Activated CD4-positive, alpha-beta T cell treated with anti-CD3 and anti-CD28 coated beads, Interleukin-10, Interleukin-2, amounts not matched to agents 100 ng/mL and 50 ng/mL, durations not matched to agents 16 hours and 8 hours (primary cell): ENCODE results near the gene INO80.
"Not testable (repeated sequence)": the region's sequence is repeated elsewhere in the genome, so short reads cannot be mapped to it uniquely, and the experiment has no call there.

ENCODE experiments used
- DNase-seq: peaks from one replicate; pipeline ENCODE4 v3.0.0-alpha.2; 2020

INO80 gene

GRCh38 chr15:41116962-41117252, 827 bp upstream of the INO80 start:
- DNase-seq, result no peak

- DNase-seq, result peak; percentile 75
Measured at GRCh38 chr15:41115652-41116115, 396 bp downstream of the INO80 start.

GRCh38 chr15:41115161-41115651, 874 bp downstream of the INO80 start:
- no peak for DNase-seq

- no peak for DNase-seq
Measured at GRCh38 chr15:41106947-41107346, 9.1 kb downstream of the INO80 start.

- DNase-seq, result no peak
Measured at GRCh38 chr15:41105348-41106334, 10.4 kb downstream of the INO80 start.

GRCh38 chr15:41104234-41104633, 11.8 kb downstream of the INO80 start:
- DNase-seq, result no peak

GRCh38 chr15:41102854-41103253, 13.2 kb downstream of the INO80 start:
- DNase-seq, result no peak

- no peak for DNase-seq
Measured at GRCh38 chr15:41096178-41096577, 19.9 kb downstream of the INO80 start.

GRCh38 chr15:41085029-41085428, 31.1 kb downstream of the INO80 start:
- DNase-seq, result no peak

GRCh38 chr15:41080144-41080543, 35.9 kb downstream of the INO80 start:
- DNase-seq, result no peak

GRCh38 chr15:41079717-41080116, 36.4 kb downstream of the INO80 start:
- DNase-seq, result no peak

- not testable (repeated sequence) for DNase-seq
Measured at GRCh38 chr15:41078879-41079278, 37.2 kb downstream of the INO80 start.

GRCh38 chr15:41078125-41078524, 38.0 kb downstream of the INO80 start:
- no peak for DNase-seq

GRCh38 chr15:41073028-41073427, 43.1 kb downstream of the INO80 start:
- DNase-seq, result no peak

GRCh38 chr15:41072013-41072412, 44.1 kb downstream of the INO80 start:
- DNase-seq, result no peak

GRCh38 chr15:41066516-41066915, 49.6 kb downstream of the INO80 start:
- DNase-seq, result no peak

GRCh38 chr15:41061667-41062066, 54.4 kb downstream of the INO80 start:
- DNase-seq, result no peak

- no peak for DNase-seq
Measured at GRCh38 chr15:41060505-41060904, 55.6 kb downstream of the INO80 start.

- no peak for DNase-seq
Measured at GRCh38 chr15:41056810-41057209, 59.3 kb downstream of the INO80 start.

- no peak for DNase-seq
Measured at GRCh38 chr15:41055706-41056105, 60.4 kb downstream of the INO80 start.

GRCh38 chr15:41051139-41051538, 64.9 kb downstream of the INO80 start:
- DNase-seq, result no peak

GRCh38 chr15:41048852-41049251, 67.2 kb downstream of the INO80 start:
- no peak for DNase-seq

GRCh38 chr15:41048397-41048796, 67.7 kb downstream of the INO80 start:
- DNase-seq, result no peak

GRCh38 chr15:41047474-41047873, 68.6 kb downstream of the INO80 start:
- DNase-seq, result no peak
